ENCODE data around the gene GOLGA8O.
"Not testable (repeated sequence)": the region's sequence is repeated elsewhere in the genome, so short reads cannot be mapped to it uniquely, and the experiment has no call there.

Gene GOLGA8O

GRCh38 chr15:32455534-32455933 lies at the start of gene GOLGA8O:
GOLGA8O (minus strand) TSS chr15:32455634; CDS start chr15:32455536, 98 bp downstream.
- not testable (repeated sequence) for DNase-seq

GRCh38 chr15:32504152-32504811 lies 48.8 kb upstream of the GOLGA8O start:
- not testable (repeated sequence) for DNase-seq

- not testable (repeated sequence) for DNase-seq
Observed at GRCh38 chr15:32502946-32503345, 47.5 kb upstream of the GOLGA8O start.

GRCh38 chr15:32492768-32493167 lies 37.3 kb upstream of the GOLGA8O start:
- DNase-seq = not testable (repeated sequence)

GRCh38 chr15:32486474-32486873 lies 31.0 kb upstream of the GOLGA8O start:
- not testable (repeated sequence) for DNase-seq

GRCh38 chr15:32483377-32483776 lies 27.9 kb upstream of the GOLGA8O start:
- DNase-seq = not testable (repeated sequence)

GRCh38 chr15:32481683-32482082 lies 26.2 kb upstream of the GOLGA8O start:
- DNase-seq = not testable (repeated sequence)

- DNase-seq = not testable (repeated sequence)
Observed at GRCh38 chr15:32468076-32468475, 12.6 kb upstream of the GOLGA8O start.

- DNase-seq = not testable (repeated sequence)
Observed at GRCh38 chr15:32440445-32440977, 14.9 kb downstream of the GOLGA8O start.

- DNase-seq = not testable (repeated sequence)
Observed at GRCh38 chr15:32434102-32434963, 21.1 kb downstream of the GOLGA8O start.

- not testable (repeated sequence) for DNase-seq
Observed at GRCh38 chr15:32427635-32428034, 27.8 kb downstream of the GOLGA8O start.

GRCh38 chr15:32426511-32426910 lies 28.9 kb downstream of the GOLGA8O start:
- DNase-seq = not testable (repeated sequence)

- DNase-seq = not testable (repeated sequence)
Observed at GRCh38 chr15:32407903-32408302, 47.5 kb downstream of the GOLGA8O start.

GRCh38 chr15:32403192-32403591 lies 52.2 kb downstream of the GOLGA8O start, which contains the start of gene GOLGA8K:
GOLGA8K (minus strand) TSS chr15:32403292; CDS start chr15:32403194, 98 bp downstream.
- DNase-seq = not testable (repeated sequence)

- DNase-seq = not testable (repeated sequence)
Observed at GRCh38 chr15:32396522-32396921, 58.9 kb downstream of the GOLGA8O start.
